H9 (cell line): ENCODE data around the gene ACOXL. TPM values are rescaled to one million over a fixed set of nuclear protein-coding genes. Genes with fewer than 3 reads are reported as not detected.

Source experiments
- DNase-seq: peaks from one replicate; pipeline ENCODE4 v3.0.0-alpha.2; 2017
- H2AFZ ChIP-seq: one replicate; pipeline ENCODE4 v1.6.1; 2013; ENCODE audit warnings: mild to moderate bottlenecking, low read length, control low read depth, moderate library complexity
- H2AK5ac ChIP-seq: 2 replicates; pipeline ENCODE4 v1.6.1; 2013; ENCODE audit warnings: low read length, control low read depth, mixed read lengths; ENCODE audit not compliant: insufficient read length
- H2BK120ac ChIP-seq: one replicate; pipeline ENCODE4 v1.6.1; 2013; ENCODE audit warnings: low read depth, mild to moderate bottlenecking, low read length, control low read depth, inconsistent platforms; ENCODE audit not compliant: poor library complexity, severe bottlenecking
- H2BK12ac ChIP-seq: 2 replicates; pipeline ENCODE4 v1.6.1; 2013; ENCODE audit warnings: low read length, control low read depth, mixed read lengths, low read depth; ENCODE audit not compliant: insufficient read length
- H2BK15ac ChIP-seq: 2 replicates; pipeline ENCODE4 v1.6.1; 2013; ENCODE audit warnings: low read depth, low read length, control low read depth
- H2BK20ac ChIP-seq: one replicate; pipeline ENCODE4 v1.6.1; 2013; ENCODE audit warnings: low read depth, mild to moderate bottlenecking, low read length, control low read depth, inconsistent platforms; ENCODE audit not compliant: poor library complexity, severe bottlenecking
- H2BK5ac ChIP-seq: 2 replicates; pipeline ENCODE4 v1.6.1; 2013; ENCODE audit warnings: low read length, control low read depth, mixed read lengths; ENCODE audit not compliant: insufficient read length
- H3K14ac ChIP-seq: 2 replicates; pipeline ENCODE4 v1.6.1; 2013; ENCODE audit warnings: low read length, control low read depth; ENCODE audit not compliant: insufficient read depth
- H3K18ac ChIP-seq: 2 replicates; pipeline ENCODE4 v1.6.1; 2013; ENCODE audit warnings: low read depth, mild to moderate bottlenecking, mixed read lengths, low read length, control low read depth; ENCODE audit not compliant: insufficient read length
- H3K23ac ChIP-seq: 2 replicates; pipeline ENCODE4 v1.6.1; 2013; ENCODE audit warnings: low read length, control low read depth, mixed read lengths, low read depth; ENCODE audit not compliant: insufficient read length
- H3K23me2 ChIP-seq: 2 replicates; pipeline ENCODE4 v1.6.1; 2013; ENCODE audit warnings: low read depth, mild to moderate bottlenecking, mixed read lengths, low read length, control low read depth; ENCODE audit not compliant: insufficient read length, poor library complexity, severe bottlenecking
- H3K27ac ChIP-seq: 2 replicates; pipeline ENCODE4 v1.5.1; 2013; ENCODE audit warnings: low read length, control low read depth, mixed read lengths, low read depth; ENCODE audit not compliant: insufficient read length
- H3K27me3 ChIP-seq: 2 replicates; pipeline ENCODE4 v1.6.1; 2013; ENCODE audit warnings: low read length, control low read depth, inconsistent platforms; ENCODE audit not compliant: insufficient read depth
- H3K4ac ChIP-seq: 2 replicates; pipeline ENCODE4 v1.6.1; 2013; ENCODE audit warnings: low read depth, mild to moderate bottlenecking, control low read depth, inconsistent platforms, low read length, moderate library complexity
- H3K4me1 ChIP-seq: 2 replicates; pipeline ENCODE4 v1.6.1; 2013; ENCODE audit warnings: low read length, control low read depth, inconsistent platforms; ENCODE audit not compliant: insufficient read depth
- H3K4me2 ChIP-seq: 2 replicates; pipeline ENCODE4 v1.6.1; 2013; ENCODE audit warnings: low read length, control low read depth, mixed read lengths; ENCODE audit not compliant: insufficient read length, insufficient read depth
- H3K56ac ChIP-seq: 2 replicates; pipeline ENCODE4 v1.6.1; 2013; ENCODE audit warnings: low read depth, mild to moderate bottlenecking, mixed read lengths, low read length, control low read depth; ENCODE audit not compliant: insufficient read length
- H3K79me1 ChIP-seq: 2 replicates; pipeline ENCODE4 v1.6.1; 2013; ENCODE audit warnings: low read depth, mild to moderate bottlenecking, moderate library complexity, low read length, control low read depth, inconsistent platforms; ENCODE audit not compliant: insufficient read depth, poor library complexity, severe bottlenecking
- H3K79me2 ChIP-seq: 2 replicates; pipeline ENCODE4 v1.6.1; 2013; ENCODE audit warnings: low read length, control low read depth, inconsistent platforms; ENCODE audit not compliant: insufficient read depth
- H3K9ac ChIP-seq: 2 replicates; pipeline ENCODE4 v1.6.1; 2013; ENCODE audit warnings: low read length, control low read depth, mixed read lengths; ENCODE audit not compliant: insufficient read length; ENCODE audit errors: extremely low read depth
- H3K9me3 ChIP-seq: one replicate; pipeline ENCODE4 v1.6.1; 2013; ENCODE audit warnings: low read depth, low read length, inconsistent platforms; ENCODE audit not compliant: control insufficient read depth
- H3T11ph ChIP-seq: one replicate; pipeline ENCODE4 v1.6.1; 2013; ENCODE audit warnings: mild to moderate bottlenecking, low read length, control low read depth, inconsistent platforms
- H4K20me1 ChIP-seq: one replicate; pipeline ENCODE4 v1.6.1; 2013; ENCODE audit not compliant: control insufficient read depth, insufficient read length, insufficient read depth
- H4K5ac ChIP-seq: 2 replicates; pipeline ENCODE4 v1.6.1; 2013; ENCODE audit warnings: low read depth, mild to moderate bottlenecking, mixed read lengths, low read length, control low read depth; ENCODE audit not compliant: insufficient read length
- H4K8ac ChIP-seq: replicated peaks from 2 replicates; pipeline ENCODE4 v1.6.1; 2013; ENCODE audit warnings: low read length, control low read depth, mixed read lengths, low read depth; ENCODE audit not compliant: insufficient read length
- H4K91ac ChIP-seq: 2 replicates; pipeline ENCODE4 v1.6.1; 2013; ENCODE audit warnings: low read depth, mild to moderate bottlenecking, moderate library complexity, mixed read lengths, low read length, control low read depth; ENCODE audit not compliant: insufficient read length
- H3K27ac Mint-ChIP-seq, 3 experiments: 2 replicates in 2 of 3; 3 replicates in 1 of 3; pipeline ENCODE4 v1.8.0; 2020 to 2021; ENCODE audit warnings: mixed read lengths in 3 of 3, mild to moderate bottlenecking in 1 of 3, moderate library complexity in 1 of 3
- H3K27me3 Mint-ChIP-seq: 2 replicates; pipeline ENCODE4 v1.8.0; 2021; ENCODE audit warnings: low read depth, mild to moderate bottlenecking, moderate library complexity, mixed read lengths
- H3K36me3 Mint-ChIP-seq, 3 experiments: 2 replicates in 2 of 3; 3 replicates in 1 of 3; pipeline ENCODE4 v1.8.0; 2020 to 2021; ENCODE audit warnings: low read depth in 3 of 3, mixed read lengths in 3 of 3; ENCODE audit not compliant: insufficient read depth in 1 of 3
- H3K4me1 Mint-ChIP-seq, 2 experiments: 2 replicates each; pipeline ENCODE4 v1.8.0; 2020; ENCODE audit warnings: mixed read lengths in 2 of 2
- H3K4me3 Mint-ChIP-seq, 2 experiments: 2 replicates in 1 of 2; 3 replicates in 1 of 2; pipeline ENCODE4 v1.8.0; 2020 to 2021; ENCODE audit warnings: mild to moderate bottlenecking in 2 of 2, mixed read lengths in 2 of 2, moderate library complexity in 1 of 2
- H3K9me3 Mint-ChIP-seq, 2 experiments: 2 replicates in 1 of 2; 3 replicates in 1 of 2; pipeline ENCODE4 v1.8.0; 2020; ENCODE audit warnings: mild to moderate bottlenecking in 2 of 2, mixed read lengths in 2 of 2, moderate library complexity in 1 of 2
- WGBS: extraction: QIAGEN DNeasy Blood & Tissue Kit; methylation state at CpG from one replicate; pipeline ENCODE4 v1.1.7; 2013; ENCODE audit warnings: missing lambda C conversion rate, low lambda C conversion rate, mixed read lengths; ENCODE audit not compliant: insufficient read length; ENCODE audit errors: extremely low coverage; 5-methylcytosine and 5-hydroxymethylcytosine counted together
- total RNA-seq: library from RNA; stranded (reverse); gene quantifications from 2 replicates; pipeline ENCODE4 v1.2.1, GENCODE V29; 2021
- TF ChIP-seq, protein P1 (sequence below): fragments of 200-600 bp; sonication (generic); conservative IDR thresholded peaks from 3 replicates; pipeline ENCODE4 v1.8.0; 2021; ENCODE audit warnings: antibody characterized with exemption, mild to moderate bottlenecking

Gene ACOXL
- total RNA-seq, 1 experiment from 2014 or later: 37.6 TPM

GRCh38 chr2:111100765-111101162, 368.4 kb downstream of the ACOXL start:
- Histone ChIP-seq H3K23ac (no peak overlapping the region), H2BK20ac (no peak overlapping the region)

More at GRCh38 chr2:111100765-111101162, 368.4 kb downstream of the ACOXL start:
- H4K20me1 ChIP-seq: no peaks in the 10 kb centered on the region
- H3K18ac ChIP-seq: no peak overlapping the region
- H3K27me3 ChIP-seq: no peaks in the 10 kb centered on the region
- no CpG with 5 or more reads among the region's 5 CpGs for WGBS
- no peaks in the 10 kb centered on the region for H3K9me3 ChIP-seq
- no peak overlapping the region for H3K14ac ChIP-seq
- H3K27ac ChIP-seq: no peak overlapping the region
- H2AK5ac ChIP-seq: no peak overlapping the region
- H4K91ac ChIP-seq: no peak overlapping the region
- no peak overlapping the region for H3K4ac ChIP-seq
- no peak overlapping the region for H3K4me2 ChIP-seq
- peaks cover 4% of the 10 kb centered on the region in 2 experiments; a peak in 3 of 4 replicates for H3K4me1 Mint-ChIP-seq
- H3K27ac Mint-ChIP-seq: peak overlapping the region in 1 of 3 experiments; percentile 40; a peak in 1 of 7 replicates
- no peak overlapping the region for H2BK15ac ChIP-seq
- no peak overlapping the region for H3K9ac ChIP-seq
- no peak overlapping the region for H2BK5ac ChIP-seq
- no peaks in the 10 kb centered on the region for H3K9me3 Mint-ChIP-seq
- H3K4me1 ChIP-seq: no peaks in the 10 kb centered on the region
- H4K5ac ChIP-seq: no peak overlapping the region
- DNase-seq: no peak
- no peaks in the 10 kb centered on the region for H3K79me2 ChIP-seq
- H4K8ac ChIP-seq: no peak overlapping the region
- no peak overlapping the region for H2AFZ ChIP-seq
- no peak overlapping the region for H3K4me3 Mint-ChIP-seq
- no peaks in the 10 kb centered on the region for H3K27me3 Mint-ChIP-seq
- H3K79me1 ChIP-seq: no peaks in the 10 kb centered on the region
- TF ChIP-seq, protein P1, sequence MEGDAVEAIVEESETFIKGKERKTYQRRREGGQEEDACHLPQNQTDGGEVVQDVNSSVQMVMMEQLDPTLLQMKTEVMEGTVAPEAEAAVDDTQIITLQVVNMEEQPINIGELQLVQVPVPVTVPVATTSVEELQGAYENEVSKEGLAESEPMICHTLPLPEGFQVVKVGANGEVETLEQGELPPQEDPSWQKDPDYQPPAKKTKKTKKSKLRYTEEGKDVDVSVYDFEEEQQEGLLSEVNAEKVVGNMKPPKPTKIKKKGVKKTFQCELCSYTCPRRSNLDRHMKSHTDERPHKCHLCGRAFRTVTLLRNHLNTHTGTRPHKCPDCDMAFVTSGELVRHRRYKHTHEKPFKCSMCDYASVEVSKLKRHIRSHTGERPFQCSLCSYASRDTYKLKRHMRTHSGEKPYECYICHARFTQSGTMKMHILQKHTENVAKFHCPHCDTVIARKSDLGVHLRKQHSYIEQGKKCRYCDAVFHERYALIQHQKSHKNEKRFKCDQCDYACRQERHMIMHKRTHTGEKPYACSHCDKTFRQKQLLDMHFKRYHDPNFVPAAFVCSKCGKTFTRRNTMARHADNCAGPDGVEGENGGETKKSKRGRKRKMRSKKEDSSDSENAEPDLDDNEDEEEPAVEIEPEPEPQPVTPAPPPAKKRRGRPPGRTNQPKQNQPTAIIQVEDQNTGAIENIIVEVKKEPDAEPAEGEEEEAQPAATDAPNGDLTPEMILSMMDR: 0 out of 3 replicates have a peak, but pooled peaks have one; percentile 13
- H3T11ph ChIP-seq: no peak overlapping the region
- no peaks in the 10 kb centered on the region for H3K23me2 ChIP-seq
- H2BK120ac ChIP-seq: no peak overlapping the region
- no peaks in the 10 kb centered on the region for H3K36me3 Mint-ChIP-seq
- no peak overlapping the region for H3K56ac ChIP-seq
- H2BK12ac ChIP-seq: no peak overlapping the region
